HepG2 (cell line): Measurements from ENCODE around the gene LRATD1. TPM values are rescaled to one million over a fixed set of nuclear protein-coding genes. Genes with fewer than 3 reads are reported as not detected.

ENCODE experiments used
- ATAC-seq: fragments of 200-7000 bp; cut with Tn5 transposase; 3 replicates; pipeline ENCODE4 v1.9.1; 2020; ENCODE audit warnings: mild to moderate bottlenecking, moderate library complexity
- BruUV-seq: library from RNA; stranded (reverse); fragments of 400-500 nt; replicated peaks from 2 replicates; lab custom pipeline; 2021; lab: Mats Ljungman, UMichigan
- CTCF ChIA-PET: fragments of 300-600 bp; formaldehyde crosslinking; extraction: SDS; loops from one replicate; lab custom pipeline; 2021; ENCODE audit warnings: low total read pairs, inconsistent platforms, low intra/inter-chr PET ratio; lab: Yijun Ruan, JAX
- POLR2A ChIA-PET: fragments of 350-600 bp; sonication (Branson Sonifier 250); formaldehyde crosslinking; loops from one replicate; lab custom pipeline; 2020; ENCODE audit warnings: antibody characterized with exemption, inconsistent platforms; lab: Yijun Ruan, JAX
- DNase-seq: peaks from one replicate; pipeline ENCODE4 v3.0.0-alpha.2; 2015; ENCODE audit warnings: low spot score
- FAIRE-seq: peaks from 3 replicates; lab custom pipeline; 2011; peaks lifted over from hg19 to GRCh38; lab: Jason Lieb, UNC
- H2AFZ ChIP-seq: one replicate; pipeline ENCODE4 v1.6.1; 2011; ENCODE audit warnings: low read length, inconsistent platforms
- H3K27ac ChIP-seq: fragments of 300-600 bp; 3 replicates; pipeline ENCODE4 v1.8.0; 2011; ENCODE audit warnings: mixed run types, mild to moderate bottlenecking, mixed read lengths, low read length, inconsistent platforms; ENCODE audit not compliant: insufficient read depth; ENCODE audit errors: extremely low read length
- H3K27me3 ChIP-seq, 2 experiments: fragments of 200-600 bp in 1 of 2; 2 replicates in 1 of 2; 3 replicates in 1 of 2; pipeline versions ENCODE4 v1.6.0 to v1.8.0; 2011; ENCODE audit warnings: low read length in 2 of 2, mild to moderate bottlenecking in 2 of 2, moderate library complexity in 2 of 2, inconsistent platforms in 1 of 2; ENCODE audit not compliant: insufficient read depth in 2 of 2, control insufficient read depth in 1 of 2
- H3K36me3 ChIP-seq, 2 experiments: fragments of 200-600 bp in 1 of 2; replicated peaks in 1 of 2; 2 replicates in 1 of 2; 3 replicates in 1 of 2; pipeline versions ENCODE4 v1.5.1 to v1.8.0; 2011; ENCODE audit warnings: low read length in 2 of 2, inconsistent platforms in 1 of 2; ENCODE audit not compliant: insufficient read depth in 2 of 2, control insufficient read depth in 1 of 2
- H3K4me1 ChIP-seq: 2 replicates; pipeline ENCODE4 v1.5.1; 2012; ENCODE audit warnings: low read length, inconsistent platforms; ENCODE audit not compliant: insufficient read depth
- H3K4me2 ChIP-seq: 2 replicates; pipeline ENCODE4 v1.6.0; 2011; ENCODE audit warnings: low read depth, low read length, inconsistent platforms
- H3K4me3 ChIP-seq, 3 experiments: fragments of 200-600 bp in 1 of 3; sonication (generic), shearing (Covaris generic) in 1 of 3; replicated peaks in 1 of 3; 2 replicates each; pipeline ENCODE4 v1.5.1; 2011 to 2016; ENCODE audit warnings: low read length in 3 of 3, inconsistent platforms in 2 of 3, low read depth in 2 of 3, mild to moderate bottlenecking in 2 of 3, control low read depth in 1 of 3, mixed read lengths in 1 of 3; ENCODE audit not compliant: insufficient read depth in 1 of 3
- H3K79me2 ChIP-seq: one replicate; pipeline ENCODE4 v1.6.1; 2011; ENCODE audit warnings: low read length, inconsistent platforms; ENCODE audit not compliant: insufficient read depth
- H3K9ac ChIP-seq: 2 replicates; pipeline ENCODE4 v1.6.0; 2011; ENCODE audit warnings: mild to moderate bottlenecking, low read depth, low read length, inconsistent platforms; ENCODE audit not compliant: insufficient read depth
- H3K9me3 ChIP-seq: 2 replicates; pipeline ENCODE4 v1.5.1; 2012; ENCODE audit warnings: mild to moderate bottlenecking, low read length
- H4K20me1 ChIP-seq: 2 replicates; pipeline ENCODE4 v1.6.0; 2011; ENCODE audit warnings: inconsistent platforms, mild to moderate bottlenecking, low read length, moderate library complexity; ENCODE audit not compliant: insufficient read depth
- ARID2 ChIP-seq: sonication (generic); formaldehyde crosslinking; IDR thresholded peaks from 2 replicates; pipeline ENCODE4 v1.8.1; 2022; ENCODE audit warnings: mild to moderate bottlenecking, missing genetic modification reagents, borderline replicate concordance
- ATF2 ChIP-seq: sonication (generic); formaldehyde crosslinking; IDR thresholded peaks from 2 replicates; pipeline ENCODE4 v1.4.0; 2020; ENCODE audit warnings: missing genetic modification reagents
- MBD4 ChIP-seq: IDR thresholded peaks from 2 replicates; pipeline ENCODE4 v1.6.1; 2012; ENCODE audit warnings: low read length, inconsistent platforms, borderline replicate concordance
- MTERF4 ChIP-seq: sonication (generic); formaldehyde crosslinking; IDR thresholded peaks from 2 replicates; pipeline ENCODE4 v1.8.0; 2023; ENCODE audit warnings: mild to moderate bottlenecking, missing genetic modification reagents
- STAT5B ChIP-seq: sonication (generic); formaldehyde crosslinking; IDR thresholded peaks from 2 replicates; pipeline ENCODE4 v1.4.0; 2020; ENCODE audit warnings: missing genetic modification reagents
- ZNF274 ChIP-seq: sonication (generic); formaldehyde crosslinking; IDR thresholded peaks from 2 replicates; pipeline ENCODE4 v1.5.1; 2020; ENCODE audit warnings: mild to moderate bottlenecking, missing genetic modification reagents
- ZNF496 ChIP-seq: sonication (generic); formaldehyde crosslinking; IDR thresholded peaks from 2 replicates; pipeline ENCODE4 v1.8.1; 2023; ENCODE audit warnings: mild to moderate bottlenecking, moderate library complexity, missing genetic modification reagents; ENCODE audit not compliant: insufficient replicate concordance
- ZNF619 ChIP-seq: sonication (generic); formaldehyde crosslinking; IDR thresholded peaks from 2 replicates; pipeline ENCODE4 v1.4.0; 2020; ENCODE audit warnings: mild to moderate bottlenecking, missing genetic modification reagents
- ZSCAN5A ChIP-seq: sonication (generic); formaldehyde crosslinking; IDR thresholded peaks from 2 replicates; pipeline ENCODE4 v1.8.0; 2022; ENCODE audit warnings: mild to moderate bottlenecking, missing genetic modification reagents, borderline replicate concordance
- WGBS: methylation state at CpG from one replicate; pipeline ENCODE4 v1.1.6; 2017; ENCODE audit warnings: low lambda C conversion rate; 5-methylcytosine and 5-hydroxymethylcytosine counted together
- in situ Hi-C: cut with HindIII; loops from 2 replicates; pipeline ENCODE4 v1.10.0; 2017; ENCODE audit warnings: low pct_unique_long_range_greater_than_20kb; ENCODE audit not compliant: extremely low pct_ligation_motif_present
- intact Hi-C: fragments of 100-400 bp; cut with micrococcal nuclease; formaldehyde crosslinking; loops from one replicate; pipeline ENCODE4 v1.10.0; 2022; ENCODE audit not compliant: unreplicated experiment
- polyA plus RNA-seq, 8 experiments: library from polyadenylated mRNA; depleted of rRNA in 3 of 8; stranded (reverse) in 7 of 8; unstranded in 1 of 8; fragments of >200 nt; fragmentation: Illumina TruSeq in 4 of 8; extraction: Trizol in 4 of 8; gene quantifications; 2 replicates each; pipeline versions ENCODE4 v1.2.1 to v1.2.3, GENCODE V29; 2011 to 2016; ENCODE audit warnings: low read depth in 4 of 8, missing spikeins in 1 of 8, mixed read lengths in 1 of 8; ENCODE audit not compliant: insufficient read depth in 1 of 8
- total RNA-seq, 5 experiments: library from RNA; depleted of rRNA; stranded (reverse); fragments of >200 nt; fragmentation: Illumina TruSeq; extraction: Trizol; gene quantifications; 2 replicates each; pipeline ENCODE4 v1.2.3, GENCODE V29; 2016; ENCODE audit warnings: low read depth in 1 of 5

The LRATD1 gene
- total and polyA plus RNA-seq, 2 of the 13 experiments (the other 11 are each of a cell fraction or from before 2014, with no cell fraction given): 0.07 TPM; not detected in 1

GRCh38 chr2:14626873-14627272, 5.6 kb upstream of the LRATD1 start:
- FAIRE-seq (no peak), DNase-seq (no peak), ATAC-seq (no peak)
- intact Hi-C loops (no loop called here), in situ Hi-C loops (loop anchor here (25.0 kb wide), 1 partner anchor 960 kb away; the partner anchor contains the start of gene DDX1)
- Histone ChIP-seq H3K27me3 (peaks cover under 1 to 3% of the 10 kb centered on the region in 2 experiments; a peak in 2 of 5 replicates), H3K36me3 (no peaks in the 10 kb centered on the region), H3K79me2 (no peaks in the 10 kb centered on the region), H3K4me3 (no peak overlapping the region), H3K4me1 (peaks cover 5% of the 10 kb centered on the region), H3K9me3 (no peaks in the 10 kb centered on the region), H3K9ac (no peak overlapping the region), H3K27ac (no peak overlapping the region), H4K20me1 (no peaks in the 10 kb centered on the region), H2AFZ (no peak overlapping the region), H3K4me2 (no peak overlapping the region)
- CTCF ChIA-PET: no interaction called here
- TF ChIP-seq MTERF4 (CRISPR knock-in tag) (no peak), ZSCAN5A (no peak), ARID2 (CRISPR knock-in tag) (no peak), MBD4 (no peak), ZNF496 (CRISPR knock-in tag) (no peak), ZNF619 (CRISPR knock-in tag) (no peak), STAT5B (CRISPR knock-in tag) (no peak), ATF2 (CRISPR knock-in tag) (no peak), ZNF274 (CRISPR knock-in tag) (no peak)
- BruUV-seq: no TSS peak
- 3% methylated on average over 3 of the region's 3 CpGs for WGBS
- POLR2A ChIA-PET: no interaction called here
